ENCODE data around the gene SPEM1. TPM values are rescaled to one million over a fixed set of nuclear protein-coding genes. Genes with fewer than 3 reads are reported as not detected.
A peak's percentile ranks its signal among the peaks of the same experiment; 100 is the strongest.

SPEM1 gene
- total and polyA plus RNA-seq, 10 of the 15 experiments (the other 5 are each of a cell fraction or from before 2014, with no cell fraction given), result not detected

DNA sequence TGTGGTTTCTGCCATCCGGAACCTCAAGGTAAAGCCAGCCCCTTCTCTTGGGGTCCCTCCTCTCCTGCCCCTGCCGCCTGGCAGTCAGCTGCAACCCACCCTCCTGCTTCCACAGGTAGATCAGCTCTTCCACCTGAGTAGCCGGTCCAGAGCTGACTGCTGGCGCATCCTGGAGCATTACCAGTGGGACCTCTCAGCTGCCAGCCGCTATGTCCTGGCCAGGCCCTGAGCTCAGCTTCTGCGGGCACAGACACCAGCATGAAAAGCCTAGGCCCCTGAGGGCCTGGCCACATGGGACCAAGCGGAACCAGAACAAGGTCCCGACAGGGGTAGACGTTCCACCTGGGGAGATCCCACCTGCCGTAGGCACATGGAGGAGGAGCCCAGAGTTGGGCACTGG is 31.3 kb upstream of the SPEM1 start (continued):
- TF ChIP-seq, protein P1, sequence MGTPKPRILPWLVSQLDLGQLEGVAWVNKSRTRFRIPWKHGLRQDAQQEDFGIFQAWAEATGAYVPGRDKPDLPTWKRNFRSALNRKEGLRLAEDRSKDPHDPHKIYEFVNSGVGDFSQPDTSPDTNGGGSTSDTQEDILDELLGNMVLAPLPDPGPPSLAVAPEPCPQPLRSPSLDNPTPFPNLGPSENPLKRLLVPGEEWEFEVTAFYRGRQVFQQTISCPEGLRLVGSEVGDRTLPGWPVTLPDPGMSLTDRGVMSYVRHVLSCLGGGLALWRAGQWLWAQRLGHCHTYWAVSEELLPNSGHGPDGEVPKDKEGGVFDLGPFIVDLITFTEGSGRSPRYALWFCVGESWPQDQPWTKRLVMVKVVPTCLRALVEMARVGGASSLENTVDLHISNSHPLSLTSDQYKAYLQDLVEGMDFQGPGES (IDR thresholded peaks at IDR 0.05), result no peak
- TF ChIP-seq FOXM1 (IDR thresholded peaks at IDR 0.05; ENCODE audit: low read depth, low read length), result no peak

DNA sequence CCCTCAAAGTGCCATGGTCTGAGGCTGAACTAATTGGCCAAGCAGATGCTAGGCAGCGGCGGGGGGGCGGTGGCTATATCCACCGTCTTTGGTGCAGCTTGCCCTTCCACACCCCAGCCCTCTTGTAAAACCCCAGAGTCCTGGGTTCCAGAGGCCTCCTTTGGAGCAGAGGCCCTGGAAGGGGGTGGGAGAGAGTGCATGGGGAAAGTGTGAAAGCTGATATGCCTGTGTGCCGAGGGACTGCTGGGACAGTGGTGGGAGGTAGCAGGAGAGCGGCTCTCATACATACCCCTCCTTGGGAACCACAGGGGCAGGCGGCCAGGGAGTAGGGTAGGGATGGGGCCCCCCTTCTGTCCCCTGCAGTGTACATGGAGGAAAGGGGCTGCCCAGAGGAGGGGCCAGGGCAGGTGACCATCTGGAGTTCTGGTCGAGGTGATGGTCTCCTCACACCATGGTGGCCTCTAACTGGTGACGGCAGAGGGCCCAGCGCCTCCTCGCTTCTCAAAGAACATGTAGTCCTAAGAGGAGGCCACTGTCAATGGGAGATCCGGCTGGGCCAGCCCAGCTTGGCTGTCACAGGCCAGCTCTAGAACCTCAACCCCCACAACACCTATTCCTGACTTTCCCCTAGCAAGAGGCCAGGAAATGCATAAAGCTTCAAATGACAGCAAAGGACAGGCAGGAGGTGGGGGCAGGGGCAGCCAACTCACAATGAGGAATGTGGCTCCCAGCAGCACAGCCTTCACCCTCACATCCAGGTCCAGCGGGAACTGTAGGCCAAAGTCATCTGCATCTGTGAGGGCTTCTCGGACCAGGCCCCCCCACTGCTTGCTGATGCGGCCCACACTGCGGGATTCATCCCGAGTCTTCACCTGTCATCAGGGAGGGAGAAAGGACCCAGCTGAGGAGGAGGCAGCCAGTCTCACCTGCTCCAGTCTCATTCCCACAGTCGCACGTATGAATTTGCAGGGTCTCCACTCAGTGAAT is 29.9 kb upstream of the SPEM1 start:
- ChIA-PET RAD21 (ENCODE audit: unreplicated experiment) (no interaction called here), CTCF (no interaction called here), POLR2A (no interaction called here), SMC1A (ENCODE audit: uncharacterized antibody, unreplicated experiment) (no interaction called here)
- FAIRE-seq, result no peak
- Histone ChIP-seq H3K27me3 (replicated peaks in 1 of 2; ENCODE audit: control insufficient read depth in 2 of 2, insufficient read depth in 2 of 2, low read length in 1 of 2) (no peaks in the 10 kb centered on the region), H3K79me2 (ENCODE audit: control insufficient read depth, insufficient read depth, low read length) (peaks cover 2% of the 10 kb centered on the region), H3K4me1 (ENCODE audit: control insufficient read depth, insufficient read depth, low read length) (no peaks in the 10 kb centered on the region), H3K9ac (ENCODE audit: control insufficient read depth, insufficient read depth, low read length) (no peak overlapping the region), H4K20me1 (ENCODE audit: control insufficient read depth, insufficient read depth) (no peaks in the 10 kb centered on the region), H2AFZ (ENCODE audit: control insufficient read depth, low read depth, low read length) (no peak overlapping the region), H3K4me3 (no peak overlapping the region), H3K27ac (ENCODE audit: control insufficient read depth, insufficient read depth) (no peak overlapping the region), H3K9me3 (replicated peaks; ENCODE audit: control insufficient read depth, insufficient read depth, low read length) (no peaks in the 10 kb centered on the region), H3K36me3 (ENCODE audit: control insufficient read depth in 2 of 2, insufficient read depth in 2 of 2, low read length in 1 of 2) (no peaks in the 10 kb centered on the region), H3K4me2 (ENCODE audit: control insufficient read depth, insufficient read depth) (no peak overlapping the region)
- in situ Hi-C loops (cut with MboI), result no loop called here
- WGBS (ENCODE audit: insufficient coverage, insufficient replicate concordance, low lambda C conversion rate, missing lambda C conversion rate), result 86% methylated on average over 19 of the region's 19 CpGs
- intact Hi-C loops (cut with micrococcal nuclease; ENCODE audit: unreplicated experiment), result no loop called here
- BruUV-seq (replicated peaks), result TSS peak; percentile 52
- no peak for DNase-seq (ENCODE audit: low read depth, low spot score)
- ATAC-seq, result no peak
- TF ChIP-seq ZNF384 (IDR thresholded peaks at IDR 0.05; ENCODE audit: borderline replicate concordance, low read depth, low read length) (no peak), FOS (IDR thresholded peaks at IDR 0.05; ENCODE audit: borderline replicate concordance, extremely low read depth, insufficient read length) (no peak), CBX5 (IDR thresholded peaks at IDR 0.05; ENCODE audit: low read depth) (no peak), CHD1 (IDR thresholded peaks at IDR 0.05; ENCODE audit: low read depth, low read length) (no peak), SP1 (IDR thresholded peaks at IDR 0.05; ENCODE audit: low read depth, low read length) (no peak)
- TF ChIP-seq, protein P2, sequence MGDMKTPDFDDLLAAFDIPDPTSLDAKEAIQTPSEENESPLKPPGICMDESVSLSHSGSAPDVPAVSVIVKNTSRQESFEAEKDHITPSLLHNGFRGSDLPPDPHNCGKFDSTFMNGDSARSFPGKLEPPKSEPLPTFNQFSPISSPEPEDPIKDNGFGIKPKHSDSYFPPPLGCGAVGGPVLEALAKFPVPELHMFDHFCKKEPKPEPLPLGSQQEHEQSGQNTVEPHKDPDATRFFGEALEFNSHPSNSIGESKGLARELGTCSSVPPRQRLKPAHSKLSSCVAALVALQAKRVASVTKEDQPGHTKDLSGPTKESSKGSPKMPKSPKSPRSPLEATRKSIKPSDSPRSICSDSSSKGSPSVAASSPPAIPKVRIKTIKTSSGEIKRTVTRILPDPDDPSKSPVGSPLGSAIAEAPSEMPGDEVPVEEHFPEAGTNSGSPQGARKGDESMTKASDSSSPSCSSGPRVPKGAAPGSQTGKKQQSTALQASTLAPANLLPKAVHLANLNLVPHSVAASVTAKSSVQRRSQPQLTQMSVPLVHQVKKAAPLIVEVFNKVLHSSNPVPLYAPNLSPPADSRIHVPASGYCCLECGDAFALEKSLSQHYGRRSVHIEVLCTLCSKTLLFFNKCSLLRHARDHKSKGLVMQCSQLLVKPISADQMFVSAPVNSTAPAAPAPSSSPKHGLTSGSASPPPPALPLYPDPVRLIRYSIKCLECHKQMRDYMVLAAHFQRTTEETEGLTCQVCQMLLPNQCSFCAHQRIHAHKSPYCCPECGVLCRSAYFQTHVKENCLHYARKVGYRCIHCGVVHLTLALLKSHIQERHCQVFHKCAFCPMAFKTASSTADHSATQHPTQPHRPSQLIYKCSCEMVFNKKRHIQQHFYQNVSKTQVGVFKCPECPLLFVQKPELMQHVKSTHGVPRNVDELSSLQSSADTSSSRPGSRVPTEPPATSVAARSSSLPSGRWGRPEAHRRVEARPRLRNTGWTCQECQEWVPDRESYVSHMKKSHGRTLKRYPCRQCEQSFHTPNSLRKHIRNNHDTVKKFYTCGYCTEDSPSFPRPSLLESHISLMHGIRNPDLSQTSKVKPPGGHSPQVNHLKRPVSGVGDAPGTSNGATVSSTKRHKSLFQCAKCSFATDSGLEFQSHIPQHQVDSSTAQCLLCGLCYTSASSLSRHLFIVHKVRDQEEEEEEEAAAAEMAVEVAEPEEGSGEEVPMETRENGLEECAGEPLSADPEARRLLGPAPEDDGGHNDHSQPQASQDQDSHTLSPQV (IDR thresholded peaks at IDR 0.05), result no peak
- TF ChIP-seq, protein P3, sequence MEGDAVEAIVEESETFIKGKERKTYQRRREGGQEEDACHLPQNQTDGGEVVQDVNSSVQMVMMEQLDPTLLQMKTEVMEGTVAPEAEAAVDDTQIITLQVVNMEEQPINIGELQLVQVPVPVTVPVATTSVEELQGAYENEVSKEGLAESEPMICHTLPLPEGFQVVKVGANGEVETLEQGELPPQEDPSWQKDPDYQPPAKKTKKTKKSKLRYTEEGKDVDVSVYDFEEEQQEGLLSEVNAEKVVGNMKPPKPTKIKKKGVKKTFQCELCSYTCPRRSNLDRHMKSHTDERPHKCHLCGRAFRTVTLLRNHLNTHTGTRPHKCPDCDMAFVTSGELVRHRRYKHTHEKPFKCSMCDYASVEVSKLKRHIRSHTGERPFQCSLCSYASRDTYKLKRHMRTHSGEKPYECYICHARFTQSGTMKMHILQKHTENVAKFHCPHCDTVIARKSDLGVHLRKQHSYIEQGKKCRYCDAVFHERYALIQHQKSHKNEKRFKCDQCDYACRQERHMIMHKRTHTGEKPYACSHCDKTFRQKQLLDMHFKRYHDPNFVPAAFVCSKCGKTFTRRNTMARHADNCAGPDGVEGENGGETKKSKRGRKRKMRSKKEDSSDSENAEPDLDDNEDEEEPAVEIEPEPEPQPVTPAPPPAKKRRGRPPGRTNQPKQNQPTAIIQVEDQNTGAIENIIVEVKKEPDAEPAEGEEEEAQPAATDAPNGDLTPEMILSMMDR (IDR thresholded peaks at IDR 0.05 in 2 of 3, conservative IDR thresholded peaks at IDR 0.05 in 1 of 3; ENCODE audit: control insufficient read depth in 2 of 3, extremely low read depth in 1 of 3, insufficient read depth in 1 of 3, low read depth in 3 of 3, low read length in 3 of 3), result no peak
- TF ChIP-seq, protein P4, sequence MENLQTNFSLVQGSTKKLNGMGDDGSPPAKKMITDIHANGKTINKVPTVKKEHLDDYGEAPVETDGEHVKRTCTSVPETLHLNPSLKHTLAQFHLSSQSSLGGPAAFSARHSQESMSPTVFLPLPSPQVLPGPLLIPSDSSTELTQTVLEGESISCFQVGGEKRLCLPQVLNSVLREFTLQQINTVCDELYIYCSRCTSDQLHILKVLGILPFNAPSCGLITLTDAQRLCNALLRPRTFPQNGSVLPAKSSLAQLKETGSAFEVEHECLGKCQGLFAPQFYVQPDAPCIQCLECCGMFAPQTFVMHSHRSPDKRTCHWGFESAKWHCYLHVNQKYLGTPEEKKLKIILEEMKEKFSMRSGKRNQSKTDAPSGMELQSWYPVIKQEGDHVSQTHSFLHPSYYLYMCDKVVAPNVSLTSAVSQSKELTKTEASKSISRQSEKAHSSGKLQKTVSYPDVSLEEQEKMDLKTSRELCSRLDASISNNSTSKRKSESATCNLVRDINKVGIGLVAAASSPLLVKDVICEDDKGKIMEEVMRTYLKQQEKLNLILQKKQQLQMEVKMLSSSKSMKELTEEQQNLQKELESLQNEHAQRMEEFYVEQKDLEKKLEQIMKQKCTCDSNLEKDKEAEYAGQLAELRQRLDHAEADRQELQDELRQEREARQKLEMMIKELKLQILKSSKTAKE (IDR thresholded peaks at IDR 0.05; ENCODE audit: low read depth, poor library complexity, severe bottlenecking), result no peak

All from GM12878 (cell line).